K562 (cell line): ENCODE measurements around the gene TJP3. TPM values are rescaled to one million over a fixed set of nuclear protein-coding genes. Genes with fewer than 3 reads are reported as not detected.

Source experiments
- BDP1 ChIP-seq: IDR thresholded peaks from 3 replicates; pipeline ENCODE4 v1.6.1; 2011; ENCODE audit not compliant: insufficient read length, insufficient read depth
- CC2D1A ChIP-seq: fragments of 450-650 bp; IDR thresholded peaks from 2 replicates; pipeline ENCODE4 v1.6.1; 2017; ENCODE audit warnings: mild to moderate bottlenecking
- NFIX ChIP-seq: fragments of 250-450 bp; sonication (Bioruptor Pico); IDR thresholded peaks from 2 replicates; pipeline ENCODE4 v1.4.0; 2020; ENCODE audit warnings: low read depth, mild to moderate bottlenecking, moderate library complexity
- SMAD3 ChIP-seq: fragments of 450-650 bp; formaldehyde crosslinking; conservative IDR thresholded peaks from 2 replicates; pipeline ENCODE4 v1.4.0; 2020; ENCODE audit warnings: mild to moderate bottlenecking
- XRCC5 ChIP-seq: fragments of 200-400 bp; formaldehyde crosslinking; IDR thresholded peaks from 2 replicates; pipeline ENCODE4 v1.6.1; 2017; ENCODE audit warnings: low read depth, mild to moderate bottlenecking, low read length
- ZBTB1 ChIP-seq: sonication (generic); formaldehyde crosslinking; IDR thresholded peaks from 2 replicates; pipeline ENCODE4 v1.8.1; 2023; ENCODE audit warnings: missing genetic modification reagents, low read depth, mild to moderate bottlenecking, borderline replicate concordance
- ZNF143 ChIP-seq: sonication (generic); formaldehyde crosslinking; IDR thresholded peaks from 2 replicates; pipeline ENCODE4 v1.9.0; 2022; ENCODE audit warnings: mild to moderate bottlenecking, missing genetic modification reagents
- polyA plus RNA-seq, 8 experiments: library from polyadenylated mRNA; depleted of rRNA in 4 of 8; stranded (reverse) in 5 of 8; unstranded in 3 of 8; fragments of >200 nt; fragmentation: Nextera tagmentation in 2 of 8; fragmentation: Illumina TruSeq in 1 of 8; extraction: Ambion mirVana in 2 of 8; extraction: Trizol in 1 of 8; gene quantifications; 2 replicates each; pipeline versions ENCODE4 v1.2.1 to v1.2.3, GENCODE V29; 2011 to 2014; ENCODE audit warnings: inconsistent platforms in 1 of 8, missing spikeins in 1 of 8
- total RNA-seq, 7 experiments: library from RNA; depleted of rRNA in 6 of 7; stranded (reverse); fragments of >200 nt in 6 of 7; fragmentation: Illumina TruSeq in 2 of 7; extraction: Trizol in 2 of 7; gene quantifications; 2 replicates each; pipeline versions ENCODE4 v1.2.1 to v1.2.3, GENCODE V29; 2011 to 2021; ENCODE audit warnings: low replicate concordance in 1 of 7
- TF ChIP-seq, protein P1 (sequence below), 2 experiments: IDR thresholded peaks; 2 replicates each; pipeline ENCODE4 v1.6.1; 2012; ENCODE audit warnings: improper control_type of control experiment in 2 of 2, low read depth in 2 of 2, low read length in 2 of 2, borderline replicate concordance in 1 of 2

The TJP3 gene
- total and polyA plus RNA-seq, 9 of the 15 experiments (the other 6 are each of a cell fraction or from before 2014, with no cell fraction given), result 0.11 to 2.4 (median 0.57) TPM; not detected in 1

DNA sequence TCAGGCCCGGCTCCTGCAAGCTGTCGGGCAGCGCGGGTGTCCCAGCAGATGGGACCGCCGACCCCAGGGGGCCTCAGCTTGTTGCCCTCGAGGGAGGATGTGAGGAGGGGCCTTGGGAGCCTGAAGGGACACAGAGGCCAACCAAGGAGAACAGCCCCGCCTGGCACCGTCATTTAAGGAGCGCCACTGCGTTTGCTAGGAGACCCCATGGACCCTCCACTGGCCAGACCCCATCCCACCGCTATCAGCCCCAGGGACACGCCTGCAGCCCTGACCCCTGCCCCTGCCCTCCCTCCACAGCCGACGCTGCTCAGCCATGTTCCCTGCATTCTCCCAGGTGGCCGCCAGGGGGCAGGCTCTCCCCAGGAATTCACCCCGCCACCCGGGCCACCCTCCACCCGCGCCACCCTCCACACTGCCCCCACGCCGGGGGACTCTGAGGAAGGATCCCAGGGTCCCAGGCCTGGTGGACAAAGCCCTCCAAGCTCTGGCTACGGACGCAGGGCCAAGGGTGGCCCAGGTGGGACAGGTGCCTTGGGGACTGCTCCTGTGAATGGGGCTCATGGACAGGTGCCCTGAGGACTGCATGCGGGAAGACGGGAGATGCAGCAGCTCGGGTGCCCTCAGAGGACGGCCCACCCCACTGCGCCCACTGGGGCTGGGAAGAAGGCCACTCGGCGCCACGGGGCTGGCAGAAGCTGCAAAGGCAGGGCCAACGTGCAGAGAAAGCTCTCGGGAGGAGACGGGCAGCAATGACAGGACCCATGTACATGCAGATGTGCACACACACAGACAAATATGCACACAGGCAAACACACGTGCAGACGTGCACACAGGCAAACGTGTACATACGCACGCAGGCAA lies 42.3 kb upstream of the TJP3 start (continued):
- no peak for TF ChIP-seq SMAD3 (CRISPR knock-in tag)
- no peak for TF ChIP-seq ZNF143 (CRISPR knock-in tag)
- TF ChIP-seq, protein P1, sequence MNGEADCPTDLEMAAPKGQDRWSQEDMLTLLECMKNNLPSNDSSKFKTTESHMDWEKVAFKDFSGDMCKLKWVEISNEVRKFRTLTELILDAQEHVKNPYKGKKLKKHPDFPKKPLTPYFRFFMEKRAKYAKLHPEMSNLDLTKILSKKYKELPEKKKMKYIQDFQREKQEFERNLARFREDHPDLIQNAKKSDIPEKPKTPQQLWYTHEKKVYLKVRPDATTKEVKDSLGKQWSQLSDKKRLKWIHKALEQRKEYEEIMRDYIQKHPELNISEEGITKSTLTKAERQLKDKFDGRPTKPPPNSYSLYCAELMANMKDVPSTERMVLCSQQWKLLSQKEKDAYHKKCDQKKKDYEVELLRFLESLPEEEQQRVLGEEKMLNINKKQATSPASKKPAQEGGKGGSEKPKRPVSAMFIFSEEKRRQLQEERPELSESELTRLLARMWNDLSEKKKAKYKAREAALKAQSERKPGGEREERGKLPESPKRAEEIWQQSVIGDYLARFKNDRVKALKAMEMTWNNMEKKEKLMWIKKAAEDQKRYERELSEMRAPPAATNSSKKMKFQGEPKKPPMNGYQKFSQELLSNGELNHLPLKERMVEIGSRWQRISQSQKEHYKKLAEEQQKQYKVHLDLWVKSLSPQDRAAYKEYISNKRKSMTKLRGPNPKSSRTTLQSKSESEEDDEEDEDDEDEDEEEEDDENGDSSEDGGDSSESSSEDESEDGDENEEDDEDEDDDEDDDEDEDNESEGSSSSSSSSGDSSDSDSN (IDR thresholded peaks at IDR 0.05; ENCODE audit: borderline replicate concordance in 1 of 2, low read depth in 2 of 2, low read length in 2 of 2), result no peak
- 0 out of 2 replicates have a peak, but pooled peaks have one; percentile 25 for TF ChIP-seq XRCC5
- peak; percentile 86 for TF ChIP-seq CC2D1A
- TF ChIP-seq ZBTB1 (CRISPR knock-in tag), result no peak
- TF ChIP-seq NFIX (CRISPR knock-in tag), result no peak
- no peak for TF ChIP-seq BDP1
